H1 (cell line): Measurements from ENCODE around the gene SPATA16. TPM values are rescaled to one million over a fixed set of nuclear protein-coding genes. Genes with fewer than 3 reads are reported as not detected.

Experiments
- CTCF ChIA-PET: fragments of 300-600 bp; sonication (Branson Sonifier 250); formaldehyde crosslinking; loops from one replicate; lab custom pipeline; 2021; ENCODE audit not compliant: partially characterized antibody; lab: Charles Lee
- POLR2A ChIA-PET: fragments of 300-600 bp; sonication (Branson Sonifier 250); formaldehyde crosslinking; loops from one replicate; lab custom pipeline; 2021; ENCODE audit warnings: inconsistent platforms; ENCODE audit not compliant: partially characterized antibody; lab: Charles Lee
- DNase-seq, 2 experiments: peaks; one replicate each; pipeline versions ENCODE4 v3.0.0 to v3.0.0-alpha.2; 2010 to 2022; ENCODE audit warnings: low spot score in 2 of 2, low read depth in 1 of 2, mixed read lengths in 1 of 2
- FAIRE-seq: peaks from 2 replicates; lab custom pipeline; 2011; peaks lifted over from hg19 to GRCh38; lab: Jason Lieb, UNC
- H2AFZ ChIP-seq: 2 replicates; pipeline ENCODE4 v1.8.1; 2012; ENCODE audit warnings: low read length, inconsistent platforms
- H2AK5ac ChIP-seq: 2 replicates; pipeline ENCODE4 v1.6.1; 2013; ENCODE audit warnings: low read depth, low read length
- H2BK120ac ChIP-seq: replicated peaks from 2 replicates; pipeline ENCODE3; 2013; ENCODE audit warnings: low read depth, low read length, inconsistent platforms
- H2BK12ac ChIP-seq: 2 replicates; pipeline ENCODE4 v1.6.1; 2013; ENCODE audit warnings: low read depth, low read length
- H2BK15ac ChIP-seq: 2 replicates; pipeline ENCODE4 v1.6.1; 2013; ENCODE audit warnings: low read length
- H2BK20ac ChIP-seq: 2 replicates; pipeline ENCODE4 v1.6.1; 2013; ENCODE audit warnings: low read length
- H2BK5ac ChIP-seq: 2 replicates; pipeline ENCODE4 v1.6.1; 2013; ENCODE audit warnings: low read depth, low read length
- H3K14ac ChIP-seq: 2 replicates; pipeline ENCODE4 v1.6.1; 2013; ENCODE audit warnings: inconsistent platforms; ENCODE audit not compliant: insufficient read length
- H3K18ac ChIP-seq: 2 replicates; pipeline ENCODE4 v1.6.1; 2013; ENCODE audit warnings: low read length; ENCODE audit errors: extremely low read depth
- H3K23ac ChIP-seq: 2 replicates; pipeline ENCODE4 v1.6.1; 2013; ENCODE audit warnings: inconsistent platforms; ENCODE audit not compliant: insufficient read length
- H3K23me2 ChIP-seq: 2 replicates; pipeline ENCODE4 v1.6.1; 2013; ENCODE audit warnings: low read depth, low read length
- H3K27ac ChIP-seq: 2 replicates; pipeline ENCODE4 v1.6.1; 2011; ENCODE audit warnings: low read depth, low read length, inconsistent platforms
- H3K27me3 ChIP-seq, 4 experiments: replicated peaks in 1 of 4; 1 replicate in 1 of 4; 2 replicates in 3 of 4; pipeline versions ENCODE4 v1.6.1 to v1.8.1; 2011 to 2013; ENCODE audit warnings: low read length in 3 of 4, mild to moderate bottlenecking in 3 of 4, inconsistent platforms in 2 of 4, mixed read lengths in 2 of 4, moderate library complexity in 1 of 4; ENCODE audit not compliant: control insufficient read depth in 3 of 4, insufficient read depth in 3 of 4; ENCODE audit errors: extremely low read depth in 1 of 4
- H3K36me3 ChIP-seq, 4 experiments: 2 replicates each; pipeline versions ENCODE4 v1.6.1 to v1.8.1; 2011 to 2013; ENCODE audit warnings: mild to moderate bottlenecking in 4 of 4, low read length in 3 of 4, moderate library complexity in 2 of 4, control low read depth in 1 of 4, inconsistent platforms in 1 of 4; ENCODE audit not compliant: insufficient read depth in 4 of 4, control insufficient read depth in 2 of 4
- H3K4ac ChIP-seq: replicated peaks from 2 replicates; pipeline ENCODE3; 2013; ENCODE audit warnings: low read length, low read depth, mixed read lengths, inconsistent platforms; ENCODE audit not compliant: insufficient read length
- H3K4me1 ChIP-seq, 4 experiments: replicated peaks in 1 of 4; 1 replicate in 1 of 4; 2 replicates in 3 of 4; pipeline versions ENCODE4 v1.6.1 to v1.8.1; 2011 to 2013; ENCODE audit warnings: low read length in 3 of 4, inconsistent platforms in 2 of 4, mixed read lengths in 1 of 4; ENCODE audit not compliant: insufficient read depth in 4 of 4, control insufficient read depth in 3 of 4
- H3K4me2 ChIP-seq, 2 experiments: 2 replicates each; pipeline versions ENCODE4 v1.6.1 to v1.8.1; 2011 to 2013; ENCODE audit warnings: low read depth in 2 of 2, low read length in 2 of 2, control low read depth in 1 of 2, inconsistent platforms in 1 of 2, mild to moderate bottlenecking in 1 of 2; ENCODE audit not compliant: insufficient read depth in 1 of 2
- H3K4me3 ChIP-seq, 4 experiments: fragments of 200-600, 300-600 bp in 1 of 4; sonication (generic), shearing (Covaris generic), sonication (Bioruptor Twin) in 1 of 4; 2 replicates each; pipeline versions ENCODE4 v1.5.1 to v1.8.1; 2011 to 2016; ENCODE audit warnings: low read length in 4 of 4, low read depth in 3 of 4, control low read depth in 2 of 4, inconsistent platforms in 2 of 4, mild to moderate bottlenecking in 2 of 4, mixed read lengths in 1 of 4, moderate library complexity in 1 of 4; ENCODE audit not compliant: insufficient read depth in 2 of 4; ENCODE audit errors: extremely low read depth in 1 of 4
- H3K56ac ChIP-seq: replicated peaks from 2 replicates; pipeline ENCODE3; 2013; ENCODE audit warnings: low read depth, mild to moderate bottlenecking, mixed read lengths, low read length, inconsistent platforms; ENCODE audit not compliant: insufficient read length
- H3K79me1 ChIP-seq: 2 replicates; pipeline ENCODE4 v1.6.1; 2013; ENCODE audit warnings: low read depth, low read length, control low read depth
- H3K79me2 ChIP-seq, 2 experiments: 2 replicates each; pipeline versions ENCODE4 v1.6.1 to v1.8.1; 2012 to 2013; ENCODE audit warnings: low read length in 2 of 2, mild to moderate bottlenecking in 2 of 2, inconsistent platforms in 1 of 2; ENCODE audit not compliant: insufficient read depth in 2 of 2, control insufficient read depth in 1 of 2
- H3K9ac ChIP-seq, 4 experiments: replicated peaks in 1 of 4; 1 replicate in 1 of 4; 2 replicates in 3 of 4; pipeline versions ENCODE4 v1.6.1 to v1.8.1; 2011 to 2013; ENCODE audit warnings: low read depth in 3 of 4, low read length in 3 of 4, control low read depth in 2 of 4, mild to moderate bottlenecking in 2 of 4, moderate library complexity in 2 of 4, inconsistent platforms in 1 of 4; ENCODE audit errors: extremely low read depth in 1 of 4
- H3K9me3 ChIP-seq, 2 experiments: 2 replicates each; pipeline versions ENCODE4 v1.6.1 to v1.8.1; 2012 to 2013; ENCODE audit warnings: mild to moderate bottlenecking in 2 of 2, moderate library complexity in 2 of 2, control low read depth in 1 of 2, inconsistent platforms in 1 of 2, low read depth in 1 of 2, low read length in 1 of 2, mixed read lengths in 1 of 2; ENCODE audit not compliant: insufficient read depth in 2 of 2
- H4K20me1 ChIP-seq, 2 experiments: replicated peaks in 1 of 2; 2 replicates each; pipeline versions ENCODE3 to v1.8.1; 2011 to 2013; ENCODE audit warnings: inconsistent platforms in 2 of 2, low read length in 2 of 2, mild to moderate bottlenecking in 1 of 2; ENCODE audit not compliant: insufficient read depth in 2 of 2, control insufficient read depth in 1 of 2
- H4K5ac ChIP-seq: 2 replicates; pipeline ENCODE4 v1.6.1; 2013; ENCODE audit warnings: low read length, low read depth, mixed read lengths, inconsistent platforms; ENCODE audit not compliant: insufficient read length
- H4K8ac ChIP-seq: 2 replicates; pipeline ENCODE4 v1.8.0; 2013; ENCODE audit warnings: mild to moderate bottlenecking, moderate library complexity, low read length, inconsistent platforms; ENCODE audit not compliant: insufficient read depth; ENCODE audit errors: extremely low read depth
- H4K91ac ChIP-seq: replicated peaks from 2 replicates; pipeline ENCODE3; 2013; ENCODE audit warnings: low read length, mixed read lengths, inconsistent platforms; ENCODE audit not compliant: insufficient read length
- ASH2L ChIP-seq: fragments of 200-600, 300-600 bp; sonication (generic); IDR thresholded peaks from one replicate; pipeline ENCODE4 v1.7.1; 2017; ENCODE audit warnings: low read length
- BCL11A ChIP-seq, 2 experiments: IDR thresholded peaks; one replicate each; pipeline ENCODE4 v1.6.1; 2011; ENCODE audit warnings: low read depth in 2 of 2, low read length in 2 of 2, mild to moderate bottlenecking in 2 of 2
- CBX8 ChIP-seq: fragments of 300-800, 300-1000 bp; sonication (generic); IDR thresholded peaks from 2 replicates; pipeline ENCODE4 v1.7.1; 2016; ENCODE audit warnings: low read depth, low read length, borderline replicate concordance
- CHD2 ChIP-seq: IDR thresholded peaks from 2 replicates; pipeline ENCODE4 v1.6.1; 2012; ENCODE audit warnings: low read length, improper control_type of control experiment
- CREB1 ChIP-seq: IDR thresholded peaks from 2 replicates; pipeline ENCODE4 v1.6.1; 2012; ENCODE audit warnings: inconsistent platforms
- EGR1 ChIP-seq: IDR thresholded peaks from 2 replicates; pipeline ENCODE4 v1.6.1; 2011; ENCODE audit warnings: low read depth, low read length, borderline replicate concordance
- EP300 ChIP-seq, 2 experiments: IDR thresholded peaks; 1 replicate in 1 of 2; 2 replicates in 1 of 2; pipeline ENCODE4 v1.6.1; 2011 to 2012; ENCODE audit warnings: low read depth in 2 of 2, low read length in 2 of 2, mild to moderate bottlenecking in 2 of 2, borderline replicate concordance in 1 of 2, inconsistent platforms in 1 of 2, moderate library complexity in 1 of 2
- KDM1A ChIP-seq: fragments of 200-600, 300-600 bp; sonication (generic); IDR thresholded peaks from 2 replicates; pipeline ENCODE4 v1.7.1; 2016; ENCODE audit warnings: mild to moderate bottlenecking, low read length, borderline replicate concordance
- KDM5A ChIP-seq: fragments of 200-600 bp; IDR thresholded peaks from 2 replicates; pipeline ENCODE4 v1.7.1; 2012; ENCODE audit warnings: mild to moderate bottlenecking, low read length, inconsistent platforms, mixed read lengths
- NANOG ChIP-seq: IDR thresholded peaks from 2 replicates; pipeline ENCODE4 v1.6.1; 2011; ENCODE audit warnings: low read length, low read depth, mild to moderate bottlenecking, inconsistent platforms; ENCODE audit not compliant: insufficient read depth, poor library complexity, severe bottlenecking
- SIN3A ChIP-seq, 2 experiments: IDR thresholded peaks in 1 of 2; conservative IDR thresholded peaks in 1 of 2; 2 replicates each; pipeline ENCODE4 v1.6.1; 2011 to 2012; ENCODE audit warnings: low read length in 2 of 2, improper control_type of control experiment in 1 of 2, low read depth in 1 of 2, mild to moderate bottlenecking in 1 of 2
- ZNF274 ChIP-seq: IDR thresholded peaks from 2 replicates; pipeline ENCODE4 v1.7.0; 2012; ENCODE audit warnings: low read length, borderline replicate concordance; ENCODE audit errors: extremely low read depth
- WGBS, 2 experiments: shearing (Covaris generic) in 1 of 2; methylation state at CpG; one replicate each; pipeline versions ENCODE4 v1.1.6 to v1.1.7; 2013 to 2015; ENCODE audit warnings: low lambda C conversion rate in 2 of 2, mixed read lengths in 2 of 2, inconsistent platforms in 1 of 2, low coverage in 1 of 2, missing lambda C conversion rate in 1 of 2; ENCODE audit not compliant: insufficient replicate concordance in 2 of 2, insufficient coverage in 1 of 2, insufficient read length in 1 of 2; ENCODE audit errors: extremely low coverage in 1 of 2, missing lambda C conversion rate in 1 of 2; 5-methylcytosine and 5-hydroxymethylcytosine counted together
- polyA plus RNA-seq, 7 experiments: library from polyadenylated mRNA; depleted of rRNA in 3 of 7; stranded (reverse) in 5 of 7; unstranded in 2 of 7; fragments of >200 nt in 5 of 7; fragments of 200-250 nt in 2 of 7; gene quantifications; 1 replicate in 5 of 7; 2 replicates in 1 of 7; 4 replicates in 1 of 7; pipeline versions ENCODE4 v1.2.1 to v1.2.3, GENCODE V29; 2011 to 2013; ENCODE audit warnings: missing spikeins in 2 of 7, mixed read lengths in 2 of 7
- total RNA-seq: library from RNA; stranded (reverse); fragmentation: NEBNext Ultra II Directional; extraction: Animal tissue kit (Norgen Biotek cat#: 25700); gene quantifications from 2 replicates; pipeline ENCODE4 v1.2.1, GENCODE V29; 2021
- TF ChIP-seq, protein P1 (sequence below): IDR thresholded peaks from 2 replicates; pipeline ENCODE4 v1.6.1; 2011; ENCODE audit warnings: low read length, improper control_type of control experiment

Gene SPATA16
- total and polyA plus RNA-seq, 2 of the 8 experiments (the other 6 are each of a cell fraction or from before 2014, with no cell fraction given): 0.05 to 2.7 TPM

DNA sequence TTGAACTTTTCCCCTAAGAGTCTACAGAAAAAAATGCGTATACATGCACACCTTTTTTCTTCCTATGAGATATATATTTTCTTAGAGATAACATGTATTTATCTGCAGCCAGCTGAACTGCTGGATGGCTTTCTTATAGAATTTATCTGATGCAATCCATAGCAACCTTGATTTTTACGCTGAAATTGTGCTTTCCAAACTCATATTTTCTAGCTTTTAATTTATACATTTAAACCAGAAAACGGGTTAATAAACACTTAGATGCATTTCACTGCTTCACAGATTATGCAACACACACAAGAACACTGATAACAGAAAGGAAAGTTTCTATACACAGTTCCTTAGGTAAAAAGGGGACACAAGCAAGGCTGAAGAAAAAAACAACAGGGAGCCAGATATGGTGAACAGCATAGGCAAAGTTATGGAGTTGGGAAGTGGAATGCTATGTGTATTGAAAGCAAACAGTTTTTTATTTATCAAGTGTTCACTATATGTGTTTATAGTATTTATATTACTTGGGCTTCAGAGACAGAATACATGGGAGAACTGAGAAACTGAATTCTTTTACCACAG lies 149.5 kb downstream of the SPATA16 start:
- no peak overlapping the region for H2AK5ac ChIP-seq
- H3K23me2 ChIP-seq: no peaks in the 10 kb centered on the region
- H3K56ac ChIP-seq: no peak overlapping the region
- no peaks in the 10 kb centered on the region for H3K9me3 ChIP-seq
- no peak overlapping the region for H3K23ac ChIP-seq
- no peak overlapping the region for H2AFZ ChIP-seq
- no peaks in the 10 kb centered on the region for H3K36me3 ChIP-seq
- H4K5ac ChIP-seq: no peak overlapping the region
- no peak overlapping the region for H2BK15ac ChIP-seq
- H2BK20ac ChIP-seq: no peak overlapping the region
- no peaks in the 10 kb centered on the region for H3K79me2 ChIP-seq
- no peaks in the 10 kb centered on the region for H4K20me1 ChIP-seq
- H2BK120ac ChIP-seq: no peak overlapping the region
- no peak overlapping the region for H2BK5ac ChIP-seq
- no peaks in the 10 kb centered on the region for H3K79me1 ChIP-seq
- no peak overlapping the region for H3K4ac ChIP-seq
- CTCF ChIA-PET: interaction anchor here (0.6 to 1.6 kb wide), 5 partner anchors 11 to 583 kb away, joined by 3 to 5 read pairs (median 3); no protein-coding TSS in a partner anchor
- H3K18ac ChIP-seq: no peak overlapping the region
- H3K4me1 ChIP-seq: peaks cover 0 to 3% (median 1%) of the 10 kb centered on the region in 4 experiments; a peak in 2 of 7 replicates
- H3K4me2 ChIP-seq: no peak overlapping the region
- H3K27ac ChIP-seq: no peak overlapping the region
- no peak overlapping the region for H3K4me3 ChIP-seq
- FAIRE-seq (no peak), DNase-seq (no peak)
- H3K14ac ChIP-seq: no peak overlapping the region
- no peaks in the 10 kb centered on the region for H3K27me3 ChIP-seq
- H4K8ac ChIP-seq: no peak overlapping the region
- no peak overlapping the region for H4K91ac ChIP-seq
- WGBS, 2 experiments: 77% methylated on average over 3 of the region's 3 CpGs; no CpG with 5 or more reads in 1 of the 2 experiments
- POLR2A ChIA-PET: no interaction called here
- H2BK12ac ChIP-seq: no peak overlapping the region
- no peak overlapping the region for H3K9ac ChIP-seq
- no peak for TF ChIP-seq ASH2L
- TF ChIP-seq, protein P1, sequence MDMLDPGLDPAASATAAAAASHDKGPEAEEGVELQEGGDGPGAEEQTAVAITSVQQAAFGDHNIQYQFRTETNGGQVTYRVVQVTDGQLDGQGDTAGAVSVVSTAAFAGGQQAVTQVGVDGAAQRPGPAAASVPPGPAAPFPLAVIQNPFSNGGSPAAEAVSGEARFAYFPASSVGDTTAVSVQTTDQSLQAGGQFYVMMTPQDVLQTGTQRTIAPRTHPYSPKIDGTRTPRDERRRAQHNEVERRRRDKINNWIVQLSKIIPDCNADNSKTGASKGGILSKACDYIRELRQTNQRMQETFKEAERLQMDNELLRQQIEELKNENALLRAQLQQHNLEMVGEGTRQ: no peak
- TF ChIP-seq ZNF274: no peak
- TF ChIP-seq BCL11A (IDR thresholded peaks at IDR 0.05; ENCODE audit: low read depth in 2 of 2, low read length in 2 of 2): no peak
- TF ChIP-seq KDM5A: no peak
- TF ChIP-seq CREB1: no peak
- no peak for TF ChIP-seq KDM1A
- no peak for TF ChIP-seq SIN3A (conservative IDR thresholded peaks at IDR 0.05 in 1 of 2, IDR thresholded peaks at IDR 0.05 in 1 of 2; ENCODE audit: low read depth in 1 of 2, low read length in 2 of 2)
- no peak for TF ChIP-seq EGR1
- TF ChIP-seq EP300 (IDR thresholded peaks at IDR 0.05; ENCODE audit: borderline replicate concordance in 1 of 2, low read depth in 2 of 2, low read length in 2 of 2): no peak
- TF ChIP-seq NANOG: no peak
- TF ChIP-seq CHD2: no peak
- no peak for TF ChIP-seq CBX8
